ENCODE data around the gene NR5A1.

The NR5A1 gene

DNA sequence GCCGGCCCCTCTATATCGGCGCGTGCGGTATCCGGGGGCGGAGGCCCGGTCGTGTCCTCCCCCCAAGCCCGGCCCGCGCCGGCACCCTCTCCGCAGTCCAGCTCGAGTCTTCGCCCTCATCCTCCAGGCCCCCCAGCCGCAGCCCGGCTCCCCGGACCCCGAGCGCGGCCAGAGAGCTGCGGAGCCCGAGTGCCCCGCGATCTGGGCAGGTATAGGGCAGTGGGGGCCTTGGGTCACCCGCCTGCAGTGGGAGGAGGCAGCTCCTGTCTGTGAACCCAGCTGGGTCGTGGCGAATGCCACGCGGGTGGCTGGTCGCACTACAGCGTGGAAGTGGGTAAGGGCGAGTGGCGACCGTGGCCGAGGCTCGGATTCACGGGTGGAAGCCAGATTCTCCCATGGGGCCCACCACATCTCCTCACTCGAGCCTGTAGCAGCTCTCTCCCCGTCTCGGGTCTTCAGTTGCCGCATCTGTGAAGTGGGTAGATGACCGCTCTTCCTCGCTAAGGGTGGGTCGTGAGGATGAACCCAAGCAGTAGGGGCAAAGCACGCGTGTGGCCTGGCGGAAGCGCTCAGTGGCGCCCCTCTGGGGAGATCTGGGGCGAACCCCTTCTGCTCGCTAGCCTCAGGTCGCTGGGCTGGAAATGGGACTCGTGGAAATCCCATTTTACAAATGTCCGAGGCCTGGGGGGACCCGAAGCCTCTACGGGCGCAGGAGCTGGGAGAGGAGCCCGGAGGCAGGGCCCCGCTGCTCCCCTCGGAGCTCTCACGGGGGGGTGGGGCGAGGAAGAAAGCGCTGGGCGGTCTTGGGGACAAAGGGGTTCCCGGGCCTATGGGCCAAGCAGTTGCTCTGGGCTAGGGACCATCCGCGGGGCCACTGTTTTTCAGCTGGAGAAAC lies 1.9 kb downstream of the NR5A1 start:
- no peak overlapping the region for H3K4me3 ChIP-seq (ENCODE audit: low read depth, low read length)
- no peak for DNase-seq (ENCODE audit: low read depth, low spot score)
- TF ChIP-seq, protein P1, sequence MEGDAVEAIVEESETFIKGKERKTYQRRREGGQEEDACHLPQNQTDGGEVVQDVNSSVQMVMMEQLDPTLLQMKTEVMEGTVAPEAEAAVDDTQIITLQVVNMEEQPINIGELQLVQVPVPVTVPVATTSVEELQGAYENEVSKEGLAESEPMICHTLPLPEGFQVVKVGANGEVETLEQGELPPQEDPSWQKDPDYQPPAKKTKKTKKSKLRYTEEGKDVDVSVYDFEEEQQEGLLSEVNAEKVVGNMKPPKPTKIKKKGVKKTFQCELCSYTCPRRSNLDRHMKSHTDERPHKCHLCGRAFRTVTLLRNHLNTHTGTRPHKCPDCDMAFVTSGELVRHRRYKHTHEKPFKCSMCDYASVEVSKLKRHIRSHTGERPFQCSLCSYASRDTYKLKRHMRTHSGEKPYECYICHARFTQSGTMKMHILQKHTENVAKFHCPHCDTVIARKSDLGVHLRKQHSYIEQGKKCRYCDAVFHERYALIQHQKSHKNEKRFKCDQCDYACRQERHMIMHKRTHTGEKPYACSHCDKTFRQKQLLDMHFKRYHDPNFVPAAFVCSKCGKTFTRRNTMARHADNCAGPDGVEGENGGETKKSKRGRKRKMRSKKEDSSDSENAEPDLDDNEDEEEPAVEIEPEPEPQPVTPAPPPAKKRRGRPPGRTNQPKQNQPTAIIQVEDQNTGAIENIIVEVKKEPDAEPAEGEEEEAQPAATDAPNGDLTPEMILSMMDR (IDR thresholded peaks at IDR 0.05; ENCODE audit: low read depth, low read length) = no peak

DNA sequence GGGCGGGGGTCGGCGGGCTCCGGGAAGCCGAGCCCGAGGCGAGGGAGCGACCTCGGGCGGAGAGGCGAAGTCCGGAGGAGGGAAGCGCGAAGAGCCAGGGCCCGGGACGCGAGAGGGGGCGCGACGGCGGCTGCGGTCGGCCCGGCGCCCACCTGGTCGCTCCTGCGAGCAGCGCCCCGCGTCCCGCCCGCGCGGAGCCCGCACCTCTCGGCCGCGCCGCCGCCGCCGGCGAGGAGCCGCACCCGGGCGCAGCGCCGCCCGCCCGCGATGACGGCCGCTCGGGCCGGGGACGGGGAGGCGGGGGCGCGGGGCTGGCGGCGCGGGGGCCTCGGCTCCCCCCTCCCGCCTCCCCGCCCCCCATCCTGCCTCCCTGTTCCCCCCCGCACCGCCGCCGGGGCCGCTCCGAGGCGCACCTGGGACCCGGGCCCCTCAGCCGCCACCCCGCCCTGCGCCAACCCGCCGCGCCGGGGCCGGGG lies 2.6 kb downstream of the NR5A1 start:
- in situ Hi-C loops (cut with HindIII; ENCODE audit: low sequenced_read_pairs) = no loop called here
- no peak for DNase-seq (ENCODE audit: low read depth, low spot score)
- TF ChIP-seq, protein P1 (IDR thresholded peaks at IDR 0.05; ENCODE audit: low read depth, low read length) = no peak
- no peak overlapping the region for H3K4me3 ChIP-seq (ENCODE audit: low read depth, low read length)

More for the DNA sequence above, 1.9 kb downstream of the NR5A1 start:
- in situ Hi-C loops (cut with HindIII; ENCODE audit: low sequenced_read_pairs) = no loop called here

DNA sequence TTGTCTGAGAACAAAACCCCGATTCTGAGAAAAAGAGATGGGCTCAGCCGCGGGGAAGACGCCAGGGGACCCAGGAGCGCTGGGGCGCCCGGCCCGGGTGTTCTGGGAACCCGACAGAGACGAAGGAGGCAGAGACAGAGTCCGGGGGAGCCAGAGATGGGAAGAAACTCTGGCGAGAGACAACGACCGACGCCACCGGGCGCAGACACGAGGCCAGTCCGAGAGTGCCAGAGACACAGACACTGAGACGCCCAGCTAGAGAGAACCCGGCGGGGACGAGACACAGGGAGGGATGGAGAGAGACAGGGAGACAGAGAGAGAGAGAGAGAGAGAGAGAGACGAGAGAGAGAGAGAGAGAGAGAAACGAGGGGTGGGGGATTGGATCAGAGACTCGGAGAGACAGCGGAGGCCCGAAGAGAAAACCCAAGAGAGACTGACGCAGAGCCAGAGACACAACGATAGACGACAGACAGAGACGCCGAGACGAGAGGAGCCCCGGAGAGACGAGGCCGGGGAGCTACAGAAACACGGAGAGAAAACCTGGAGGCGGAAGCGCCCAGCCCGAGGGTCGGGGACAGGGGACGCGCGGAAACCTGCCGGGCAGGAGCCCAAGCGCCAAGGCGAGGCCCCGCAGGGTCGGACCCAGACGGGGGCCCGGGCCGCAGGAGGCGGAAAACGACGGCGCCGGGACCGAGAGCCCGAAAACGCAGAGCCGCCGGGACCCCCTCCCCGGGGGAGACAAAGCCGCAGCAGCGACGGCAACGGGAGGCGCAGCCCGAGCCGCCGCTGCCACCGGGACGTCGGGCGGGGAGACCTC lies 3.3 kb downstream of the NR5A1 start:
- H3K4me3 ChIP-seq (ENCODE audit: low read depth, low read length) = no peak overlapping the region
- TF ChIP-seq, protein P1 (IDR thresholded peaks at IDR 0.05; ENCODE audit: low read depth, low read length) = no peak
- DNase-seq (ENCODE audit: low read depth, low spot score) = no peak
- in situ Hi-C loops (cut with HindIII; ENCODE audit: low sequenced_read_pairs) = no loop called here

DNA sequence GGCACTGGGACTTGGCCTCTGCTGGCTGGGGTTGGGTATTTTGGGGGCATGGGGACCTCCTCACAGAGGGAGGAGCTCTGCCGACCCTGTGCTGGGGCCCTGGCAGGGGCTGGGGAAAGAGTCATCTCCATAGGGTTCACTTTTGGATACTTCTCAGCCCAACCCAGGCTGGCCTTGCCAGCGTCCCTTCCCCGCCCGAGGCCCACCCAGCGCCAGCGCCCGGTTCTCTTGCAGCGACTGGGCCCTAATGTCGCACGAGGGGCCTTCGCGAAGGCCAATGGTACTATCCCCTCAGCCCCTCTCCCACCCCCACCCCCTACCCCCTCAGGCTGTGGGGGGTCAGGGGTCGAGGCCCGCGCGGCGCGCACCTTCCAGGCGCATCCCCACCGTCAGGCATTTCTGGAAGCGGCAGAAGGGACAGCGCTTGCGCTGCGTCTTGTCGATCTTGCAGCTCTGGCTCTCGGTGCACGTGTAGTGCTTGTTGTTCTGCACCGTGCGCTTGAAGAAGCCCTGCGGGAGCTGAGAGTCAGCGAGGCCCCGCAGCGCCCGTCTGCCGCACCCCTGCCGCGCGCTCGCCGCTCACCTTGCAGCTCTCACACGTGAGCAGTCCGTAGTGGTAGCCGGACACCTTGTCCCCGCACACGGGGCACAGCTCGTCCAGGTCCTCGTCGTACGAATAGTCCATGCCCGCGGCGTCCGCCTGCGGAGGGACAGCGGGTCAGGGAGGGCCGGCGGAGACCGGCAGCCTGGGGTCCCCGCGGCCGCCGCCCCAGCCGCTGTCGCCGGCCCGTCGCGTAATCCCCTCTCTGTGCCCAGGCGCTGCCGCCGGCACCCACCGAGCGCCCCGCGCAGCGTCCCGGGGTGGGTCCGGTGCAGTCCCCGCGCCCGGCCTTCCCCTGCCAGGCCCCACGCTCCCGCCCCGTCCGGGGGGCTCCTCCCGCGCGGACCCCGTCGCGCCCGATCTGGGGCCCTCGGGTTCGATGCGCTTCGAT lies 4.2 kb downstream of the NR5A1 start:
- in situ Hi-C loops (cut with HindIII; ENCODE audit: low sequenced_read_pairs) = no loop called here
- TF ChIP-seq, protein P1 (IDR thresholded peaks at IDR 0.05; ENCODE audit: low read depth, low read length) = no peak
- no peak overlapping the region for H3K4me3 ChIP-seq (ENCODE audit: low read depth, low read length)

DNA sequence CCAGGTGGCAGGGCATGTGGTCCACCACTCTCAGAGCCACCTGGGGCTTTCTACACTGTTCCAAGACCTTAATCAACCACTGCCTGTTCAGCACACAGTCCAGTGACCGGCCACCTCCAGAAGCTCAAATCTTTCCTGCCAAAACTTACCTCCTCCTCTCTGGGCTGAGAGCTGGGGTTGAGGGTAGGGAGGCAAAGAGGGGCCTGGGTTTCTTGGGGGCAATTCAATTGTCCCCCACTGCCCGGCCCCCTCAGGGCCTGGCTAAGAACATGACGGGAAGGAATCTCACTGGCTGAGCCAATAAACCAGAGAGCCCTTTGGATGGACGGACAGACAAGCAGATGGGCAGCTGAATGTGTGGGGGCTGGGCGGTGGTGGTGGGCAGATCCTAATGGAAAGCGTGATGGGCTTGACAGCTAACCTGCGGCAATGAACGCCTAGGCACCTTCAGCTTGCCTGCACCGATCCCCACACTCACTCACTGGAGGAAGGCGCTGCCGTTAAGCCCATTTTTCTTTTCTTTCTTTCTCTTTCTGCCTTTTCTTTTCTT lies 5.4 kb downstream of the NR5A1 start:
- DNase-seq (ENCODE audit: low read depth, low spot score) = no peak
- H3K4me3 ChIP-seq (ENCODE audit: low read depth, low read length) = no peak overlapping the region
- in situ Hi-C loops (cut with HindIII; ENCODE audit: low sequenced_read_pairs) = no loop called here
- TF ChIP-seq, protein P1 (IDR thresholded peaks at IDR 0.05; ENCODE audit: low read depth, low read length) = no peak

More for the DNA sequence above, 4.2 kb downstream of the NR5A1 start:
- DNase-seq (ENCODE audit: low read depth, low spot score) = no peak
